Stimulated activated CD4-positive, alpha-beta T cell treated with anti-CD3 and anti-CD28 coated beads, TNF-alpha, amount 100 ng/mL, for 1 hour (primary cell): ENCODE measurements around the gene QSOX2.
"Not testable (repeated sequence)": the region's sequence is repeated elsewhere in the genome, so short reads cannot be mapped to it uniquely, and the experiment has no call there.

Experiments used
- DNase-seq, 3 donors: peaks; one replicate each; pipeline ENCODE4 v3.0.0-alpha.2; 2020; ENCODE audit warnings: low read depth in 3 of 3, low spot score in 1 of 3

The QSOX2 gene

DNA sequence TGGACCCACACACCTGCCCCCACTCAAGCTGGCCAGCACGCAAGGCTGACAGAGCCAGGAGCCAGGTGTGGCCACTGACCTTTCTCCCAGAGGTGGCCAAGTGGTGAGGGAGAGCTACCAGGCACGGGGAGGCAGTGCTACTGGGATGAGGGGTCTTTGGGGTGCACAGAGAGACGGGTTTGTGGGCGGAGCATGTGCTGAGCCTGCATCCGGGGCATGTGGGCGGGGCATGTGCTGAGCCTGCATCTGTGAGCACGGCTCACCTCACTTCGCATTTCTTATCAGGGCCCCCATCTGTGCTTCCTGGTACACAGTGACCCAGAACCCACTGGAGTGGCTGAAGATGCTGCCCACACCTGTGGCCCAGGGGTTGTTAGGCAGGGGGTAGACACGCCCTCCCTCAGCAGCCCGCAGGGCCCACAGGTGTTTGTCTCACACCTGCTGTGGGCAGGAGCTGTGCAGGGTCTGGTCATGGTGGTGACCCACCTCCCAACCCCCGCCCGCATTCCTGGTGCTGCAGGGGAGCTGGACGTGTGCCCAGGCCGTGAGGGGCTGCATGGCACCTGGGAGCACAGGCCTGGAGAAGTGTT is 36.8 kb upstream of the QSOX2 start:
- no peak for DNase-seq

DNA sequence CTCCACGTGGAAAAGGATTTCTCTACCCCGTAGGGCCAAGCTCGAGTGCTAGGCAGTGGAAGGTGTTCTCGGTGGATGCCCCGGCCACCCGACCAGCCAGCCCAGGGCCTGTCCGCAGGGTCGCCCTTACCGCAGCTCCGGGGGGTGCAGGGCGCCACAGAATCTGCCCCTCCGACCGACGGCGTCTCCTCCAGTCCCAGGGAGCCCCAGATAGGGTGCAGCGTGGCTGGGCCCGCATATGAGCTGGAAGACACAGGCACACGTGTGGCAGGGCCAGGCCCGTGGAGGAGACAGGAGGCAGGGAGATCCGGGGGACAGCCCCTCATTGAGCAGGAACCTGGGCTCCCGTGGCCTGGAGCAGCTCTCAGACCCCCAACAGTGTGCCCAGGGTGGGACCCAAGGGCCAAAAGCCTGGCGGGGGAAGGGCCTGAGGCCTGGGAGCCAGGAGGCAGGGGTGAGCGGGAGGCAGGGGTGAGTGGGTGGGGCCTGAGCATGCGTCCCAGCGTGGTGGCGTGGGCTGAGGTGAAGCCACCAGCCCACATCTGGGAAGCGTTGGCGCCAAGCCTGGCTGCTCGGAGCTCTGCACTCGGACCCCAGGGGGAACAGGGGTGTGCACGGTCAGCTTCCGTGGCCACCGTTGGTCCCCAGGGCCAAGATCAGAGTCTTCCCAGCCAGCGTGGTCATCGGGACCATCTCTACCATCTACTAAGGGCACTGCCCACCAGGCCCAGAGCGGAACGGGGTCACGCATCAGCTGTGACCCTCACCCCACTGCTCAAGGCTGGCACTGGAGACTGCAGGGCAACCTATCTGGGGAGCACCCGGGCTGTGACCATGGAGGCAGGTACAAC is 36.0 kb upstream of the QSOX2 start:
- DNase-seq, result no peak

DNA sequence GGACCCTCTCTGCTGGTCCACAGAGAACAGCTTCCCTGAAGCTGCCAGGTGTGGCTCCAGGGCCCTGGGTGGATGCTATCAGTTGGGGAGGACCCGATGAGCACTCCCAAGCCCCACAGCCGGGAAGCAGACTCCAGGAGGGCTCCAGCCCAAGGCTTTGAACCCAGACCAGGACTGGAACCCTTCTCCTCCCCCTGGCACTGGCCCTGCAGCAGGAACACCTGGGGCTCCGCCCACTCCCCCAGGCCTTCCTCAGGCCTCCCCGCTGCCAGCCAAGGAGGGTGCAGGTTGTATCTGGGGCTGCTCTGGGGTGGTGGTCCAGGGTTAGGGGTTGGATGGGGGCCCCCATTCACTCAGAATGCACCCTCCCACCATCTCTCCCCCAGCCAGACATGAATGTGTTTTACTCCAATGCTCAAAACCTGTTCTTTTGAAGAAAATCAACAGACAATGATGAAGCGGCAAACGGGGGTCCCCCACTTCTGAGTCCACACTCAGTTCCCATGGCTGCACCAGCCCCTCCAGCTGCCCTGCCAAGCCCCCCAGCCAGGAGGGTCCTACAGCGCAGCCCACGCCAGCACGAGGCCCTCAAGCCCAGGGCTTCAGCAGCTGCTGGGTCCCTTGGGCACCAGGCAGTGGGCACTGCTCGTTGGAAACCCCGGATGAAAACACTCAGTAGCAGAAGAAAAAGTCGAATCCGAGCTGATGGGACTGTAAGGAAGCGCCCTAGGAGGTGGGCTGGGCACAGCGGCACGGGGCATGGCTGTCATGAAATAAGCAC is 35.1 kb upstream of the QSOX2 start:
- no peak for DNase-seq

DNA sequence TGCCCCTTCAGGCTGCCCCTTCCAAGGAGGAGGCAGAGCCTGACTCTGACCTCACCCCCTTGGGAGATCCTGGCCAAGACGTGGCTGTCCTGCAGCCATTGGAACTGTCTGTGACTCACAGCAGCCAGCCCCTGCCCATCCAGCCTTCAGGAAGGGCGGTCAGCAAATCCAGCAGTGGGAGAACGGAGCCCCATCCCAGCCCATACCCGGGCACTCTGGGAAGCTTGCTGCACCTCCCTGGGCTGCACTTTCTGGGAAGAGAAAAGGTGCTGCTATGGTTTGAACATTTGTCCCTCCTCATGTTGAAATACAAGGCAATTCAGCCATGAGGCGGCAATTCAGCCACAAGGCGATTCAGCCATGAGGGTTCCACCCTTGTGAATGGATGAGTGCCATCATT is 33.9 kb upstream of the QSOX2 start:
- no peak for DNase-seq

DNA sequence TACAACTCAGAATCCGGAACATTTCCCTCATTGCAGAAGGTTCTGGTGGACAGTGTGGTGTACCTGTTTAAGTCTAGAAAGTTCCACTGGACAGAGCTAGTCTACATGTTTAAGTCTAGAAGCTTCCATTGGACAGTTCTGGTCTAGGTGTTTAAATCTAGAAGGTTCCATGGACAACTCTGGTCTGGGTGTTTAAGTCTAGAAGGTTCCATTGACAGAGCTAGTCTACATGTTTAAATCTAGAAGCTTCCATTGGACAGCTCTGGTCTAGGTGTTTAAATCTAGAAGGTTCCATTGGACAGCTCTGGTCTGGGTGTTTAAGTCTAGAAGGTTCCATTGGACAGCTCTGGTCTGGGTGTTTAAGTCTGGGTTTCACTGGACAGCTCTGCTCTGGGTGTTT is 33.3 kb upstream of the QSOX2 start:
- DNase-seq, result no peak

DNA sequence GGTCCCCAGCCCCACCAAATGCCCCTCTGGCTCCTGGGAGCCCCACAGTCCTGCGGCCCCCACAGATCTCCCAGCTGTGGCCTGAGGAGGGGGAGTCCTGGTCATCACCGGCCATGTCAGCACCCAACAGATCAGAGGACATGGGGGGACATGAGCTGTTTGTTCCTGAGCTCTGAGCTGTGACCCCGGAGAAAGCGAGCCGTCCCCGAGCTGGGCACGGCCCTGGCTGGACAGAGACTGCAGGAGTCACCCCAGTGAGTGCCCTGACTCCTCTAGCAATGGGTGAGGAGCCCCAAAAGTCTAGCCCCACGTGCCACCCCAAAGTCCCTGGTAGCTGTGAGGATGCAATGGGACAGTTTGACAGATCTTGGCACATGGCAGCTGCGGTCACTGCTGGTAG is 32.6 kb upstream of the QSOX2 start:
- no peak for DNase-seq

DNA sequence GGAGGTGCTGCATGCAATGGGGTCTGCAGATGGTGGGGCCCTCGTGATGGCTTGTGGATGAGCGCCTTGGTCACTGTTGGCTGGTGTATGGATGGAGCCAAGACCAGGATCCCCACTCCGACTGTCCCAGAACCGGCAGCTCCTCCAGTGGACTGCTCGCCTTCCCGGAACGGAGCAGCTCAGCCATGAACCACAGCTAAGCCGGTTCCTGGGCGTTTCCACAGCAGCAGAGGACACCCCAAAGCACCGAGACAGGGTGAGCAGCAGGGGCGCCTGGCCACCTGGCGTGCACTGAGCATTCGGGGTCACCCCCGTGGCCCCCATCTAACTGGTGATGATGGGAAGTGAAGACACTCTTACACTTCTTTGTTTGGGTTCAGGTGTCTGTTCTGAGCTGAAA is 32.1 kb upstream of the QSOX2 start:
- no peak for DNase-seq

DNA sequence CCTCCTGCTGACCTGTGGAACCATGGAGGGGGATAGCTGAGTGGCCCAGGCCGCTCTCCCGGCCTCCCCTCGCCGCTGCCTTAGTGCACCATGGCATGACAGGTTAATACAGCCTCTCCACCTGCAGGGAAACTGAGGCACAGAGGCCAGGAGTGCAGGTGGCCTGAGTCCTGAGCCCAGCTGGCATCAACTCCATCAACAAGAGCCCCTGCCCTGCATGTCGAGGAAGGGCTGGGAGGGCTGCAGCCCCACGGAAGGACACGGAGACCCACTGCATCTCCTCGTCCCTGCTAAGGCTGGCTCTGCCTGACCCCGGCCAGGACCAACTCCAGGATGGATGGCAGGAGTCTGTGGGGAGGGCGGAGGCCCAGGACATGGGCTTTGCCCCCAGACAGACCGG is 31.1 kb upstream of the QSOX2 start:
- no peak for DNase-seq

DNA sequence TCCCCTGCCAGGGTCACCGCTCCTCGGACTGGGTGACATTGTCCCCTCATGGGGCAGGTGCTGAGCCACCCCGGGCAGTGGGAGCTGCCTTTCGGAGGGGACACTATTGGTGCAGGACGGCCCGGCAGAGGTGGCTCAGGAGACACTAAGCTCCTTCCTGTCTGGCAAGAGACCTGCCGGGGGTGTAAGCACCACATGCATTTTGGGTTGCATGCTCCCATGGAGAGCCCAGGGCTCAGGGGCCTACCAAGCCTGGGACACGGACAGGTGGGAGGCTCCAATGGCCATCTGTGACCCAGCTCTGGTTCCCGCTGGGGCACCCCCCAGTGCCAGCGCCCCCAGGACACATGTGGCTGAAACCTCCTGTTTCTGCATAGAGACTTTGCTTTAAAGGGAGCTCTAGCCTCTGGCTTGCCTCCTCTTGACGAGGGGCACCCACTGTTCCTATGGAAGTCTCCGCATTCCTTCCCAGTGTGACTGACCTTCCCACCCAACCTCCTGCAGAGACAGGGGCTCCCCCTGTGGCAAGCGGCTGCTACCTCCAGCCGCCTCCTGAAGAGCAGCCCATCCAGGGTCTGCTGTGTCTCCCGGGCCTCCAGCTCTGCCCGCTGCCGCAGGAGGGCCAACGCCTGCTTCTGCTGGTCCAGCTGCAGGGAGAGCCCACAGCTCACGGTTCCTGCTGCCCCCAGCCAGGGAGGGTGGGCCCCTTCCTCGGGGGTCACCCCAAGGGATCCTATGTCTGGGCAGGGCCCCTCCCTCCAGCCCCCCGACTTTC is 30.2 kb upstream of the QSOX2 start:
- no peak for DNase-seq

DNA sequence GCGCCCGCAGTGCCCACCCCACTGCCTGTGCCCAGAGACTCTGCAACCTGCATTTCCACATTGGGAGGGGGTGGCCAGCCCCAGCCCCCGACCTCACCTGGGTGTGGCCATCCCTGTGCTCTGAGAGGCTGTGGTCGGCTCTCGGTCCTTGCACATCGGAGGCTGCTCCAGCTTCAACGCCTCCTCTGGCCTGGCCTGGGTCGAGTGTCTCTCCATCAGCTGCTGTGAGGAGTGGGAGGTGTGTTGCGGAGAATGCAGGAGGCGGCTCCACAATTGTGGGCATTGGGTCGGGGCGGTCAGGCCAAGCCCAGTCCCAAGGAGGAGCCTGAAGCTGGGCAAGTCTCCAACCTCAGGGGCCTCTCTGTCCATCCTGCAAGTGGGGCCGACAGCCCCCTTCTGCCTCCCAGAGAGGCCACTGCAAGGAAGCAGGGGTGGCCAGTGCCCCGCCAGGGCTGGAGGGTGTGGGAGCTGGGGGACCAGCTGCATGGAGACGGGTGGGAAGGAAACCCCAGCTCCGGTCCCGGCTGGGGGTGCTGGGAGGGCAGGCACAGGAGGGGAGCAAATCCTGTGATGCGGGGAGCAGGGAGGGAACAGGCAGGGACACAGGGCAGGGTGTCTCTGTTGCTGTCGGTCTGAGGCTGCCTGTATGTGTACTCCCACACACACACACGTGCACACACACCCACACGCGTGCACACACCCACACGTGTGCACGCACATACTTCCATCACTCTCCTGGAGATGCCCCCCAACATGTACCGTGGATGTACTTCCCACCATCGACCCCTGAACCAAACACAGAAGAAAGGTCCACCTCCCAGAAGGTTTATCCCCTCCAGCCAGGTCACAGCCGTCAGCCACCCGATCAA is 29.4 kb upstream of the QSOX2 start:
- DNase-seq, result no peak

DNA sequence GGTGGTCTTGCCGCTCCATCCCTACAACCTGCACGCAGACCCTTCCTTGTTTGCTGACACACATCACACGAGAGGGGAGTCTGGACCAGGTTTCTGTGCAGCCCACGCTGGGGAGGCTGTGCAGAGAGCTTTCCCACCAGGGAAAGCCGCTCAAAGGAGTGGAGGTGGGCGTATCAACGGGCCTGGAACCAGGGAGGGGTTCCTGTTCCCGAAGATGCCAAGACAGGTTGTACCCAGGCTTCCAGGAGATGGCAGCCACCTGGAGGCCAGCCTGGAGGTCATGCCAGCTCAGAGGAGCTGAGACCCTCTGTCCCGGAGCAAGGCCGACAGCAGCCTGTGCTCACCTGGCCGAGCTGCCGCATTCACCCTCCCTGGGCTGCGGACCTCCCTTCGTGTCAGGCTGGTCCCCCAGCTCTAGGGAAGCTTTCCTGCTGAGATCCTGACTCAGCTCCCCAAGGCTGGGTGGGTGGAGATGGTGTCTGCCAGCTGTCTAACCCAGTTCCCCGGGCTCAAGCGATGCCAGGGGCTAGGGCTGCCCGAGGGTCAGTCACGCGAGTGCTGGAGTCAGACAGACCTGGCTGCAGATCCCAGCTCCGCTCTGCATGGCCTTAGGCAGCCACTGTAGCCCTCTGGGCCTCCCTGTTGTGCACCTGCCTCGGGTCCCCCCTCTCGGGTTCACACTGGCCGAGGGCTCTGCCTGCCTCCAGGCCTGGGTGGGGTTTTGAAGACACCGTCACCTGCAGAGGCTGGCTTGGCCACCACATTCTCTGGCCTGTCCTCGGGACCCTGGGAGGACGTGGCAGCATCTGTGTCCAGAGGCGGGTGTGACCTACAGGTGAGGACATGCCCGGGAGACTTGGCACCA is 28.5 kb upstream of the QSOX2 start:
- DNase-seq, result no peak

DNA sequence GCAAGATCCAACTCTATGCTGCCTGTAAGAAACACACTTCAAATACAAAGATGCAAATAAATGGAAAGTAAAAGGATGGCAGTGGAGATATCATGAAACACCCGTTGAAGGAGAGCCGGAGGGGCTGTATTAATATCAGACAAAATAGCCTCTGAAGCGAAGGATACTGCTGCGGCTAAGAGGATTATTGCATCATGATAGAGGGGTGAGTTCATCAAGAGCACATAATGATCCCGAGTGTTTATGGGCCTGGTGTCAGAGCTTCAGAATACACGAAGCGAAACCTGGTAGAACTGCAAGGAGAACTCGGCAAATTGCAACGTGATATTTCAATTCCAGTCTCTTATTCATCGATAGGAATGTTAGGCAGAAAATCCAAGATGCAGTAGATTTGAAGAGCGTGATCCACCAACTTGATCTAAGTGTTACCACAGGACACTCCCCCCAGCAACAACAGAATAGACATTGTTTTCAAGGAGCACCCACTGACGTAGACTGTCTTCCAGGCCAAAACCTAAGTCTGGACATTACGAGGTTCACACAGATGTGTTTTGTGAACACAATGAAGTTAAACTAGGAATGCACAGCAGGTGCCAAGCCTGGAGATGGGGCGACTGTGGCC is 27.7 kb upstream of the QSOX2 start:
- no peak for DNase-seq

DNA sequence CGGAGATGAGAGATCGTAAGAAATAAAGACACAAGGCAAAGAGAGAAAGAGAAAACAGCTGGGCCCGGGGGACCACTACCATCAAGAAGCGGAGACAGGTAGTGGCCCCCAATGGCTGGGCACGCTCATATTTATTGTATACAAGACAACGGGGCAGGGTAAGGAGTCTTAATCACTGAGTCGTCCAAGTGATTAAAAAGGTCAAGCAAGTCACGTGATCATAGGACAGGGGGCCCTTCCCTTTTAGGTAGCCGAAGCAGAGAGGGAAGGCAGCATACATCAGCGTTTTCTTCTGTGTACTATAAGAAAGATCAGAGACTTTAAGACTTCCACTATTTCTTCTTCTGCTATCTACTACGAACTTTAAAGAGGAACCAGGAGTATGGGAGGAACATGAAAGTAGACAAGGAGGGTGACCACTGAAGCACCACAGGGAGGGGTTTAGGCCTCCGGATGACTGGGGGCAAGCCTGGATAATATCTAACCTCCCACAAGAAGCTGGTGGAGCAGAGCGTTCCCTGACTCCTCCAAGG is 24.6 kb upstream of the QSOX2 start:
- no peak for DNase-seq

DNA sequence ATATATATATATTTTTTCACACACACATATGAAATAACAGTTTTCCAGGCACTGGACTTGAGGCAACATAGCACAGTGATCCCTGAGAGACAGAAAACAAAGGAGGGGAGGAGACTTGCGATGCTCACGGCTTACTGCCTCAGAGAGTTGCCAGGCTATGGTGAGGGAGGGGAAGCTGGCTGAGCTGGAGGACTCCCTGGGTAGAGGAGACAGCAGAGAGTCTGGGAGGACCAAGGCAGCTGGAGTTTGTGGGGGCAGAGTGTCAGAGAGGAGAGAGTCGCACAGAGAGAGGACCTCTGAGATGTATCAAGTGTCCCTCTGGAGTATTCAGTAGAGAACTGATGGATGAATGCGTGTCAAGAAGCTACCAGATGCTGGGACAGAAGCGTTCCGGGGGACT is 23.1 kb upstream of the QSOX2 start:
- DNase-seq, result no peak

DNA sequence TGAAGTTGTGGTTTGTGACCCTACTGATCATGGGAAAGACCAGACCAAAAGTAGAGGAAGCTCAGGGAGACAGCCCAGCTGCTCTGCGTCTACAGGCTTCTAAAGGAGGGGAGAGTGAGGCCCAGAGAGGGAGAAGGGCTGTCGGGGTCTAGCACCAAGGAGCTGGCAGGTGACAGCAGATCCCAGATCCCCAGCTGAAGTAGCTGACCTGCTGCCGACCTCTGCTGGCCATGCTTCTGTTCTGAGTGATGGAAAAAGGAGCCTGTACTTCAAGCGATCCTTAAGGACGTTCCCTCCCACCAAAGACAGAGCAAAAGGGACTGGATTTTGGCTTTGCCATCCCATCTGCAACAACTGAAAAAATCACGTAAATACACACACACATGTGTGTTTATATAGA is 22.7 kb upstream of the QSOX2 start:
- no peak for DNase-seq

DNA sequence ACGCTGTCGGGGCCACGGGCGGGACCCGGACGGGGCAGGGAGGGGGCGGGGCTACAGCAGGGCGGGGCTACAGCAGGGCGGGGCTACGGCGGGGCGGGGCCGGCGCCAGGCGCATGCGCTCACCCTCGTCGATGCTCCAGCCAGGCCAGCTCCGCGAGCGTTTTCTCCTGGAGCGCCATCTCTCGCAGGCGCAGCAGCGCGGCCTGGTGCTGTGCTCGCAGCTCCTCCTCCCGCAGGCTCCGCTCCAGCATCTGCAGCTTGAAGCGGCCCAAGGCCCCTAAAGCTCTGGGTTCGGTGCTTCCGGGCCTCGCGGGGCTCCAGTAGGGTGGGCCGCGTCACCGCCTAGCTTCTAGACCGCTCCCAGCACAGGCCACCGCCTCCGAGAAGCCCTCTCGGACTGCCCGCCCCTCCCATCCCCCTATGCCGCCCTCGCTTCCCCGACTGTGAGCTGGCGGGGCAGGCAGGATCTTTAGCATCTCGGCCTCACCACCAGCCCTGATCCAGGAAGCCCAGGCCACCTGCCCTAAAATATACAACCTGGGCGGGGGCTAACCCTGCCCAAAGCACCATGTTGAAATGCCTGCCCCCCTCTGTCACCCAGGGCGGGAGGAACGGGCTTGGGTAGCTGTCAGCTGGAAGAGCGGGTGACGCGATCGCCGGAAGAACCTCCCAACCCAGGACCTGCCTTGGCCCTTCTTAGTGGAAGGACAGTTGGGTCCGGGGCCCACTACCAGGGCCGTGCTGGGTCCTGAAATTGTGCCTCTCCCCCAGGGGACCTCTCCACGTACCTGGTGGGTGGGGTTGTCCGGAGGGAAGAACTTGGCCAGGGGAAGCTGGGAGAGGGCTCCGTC is 21.9 kb upstream of the QSOX2 start:
- DNase-seq, result peak; percentile 62 to 84 (median 82)

DNA sequence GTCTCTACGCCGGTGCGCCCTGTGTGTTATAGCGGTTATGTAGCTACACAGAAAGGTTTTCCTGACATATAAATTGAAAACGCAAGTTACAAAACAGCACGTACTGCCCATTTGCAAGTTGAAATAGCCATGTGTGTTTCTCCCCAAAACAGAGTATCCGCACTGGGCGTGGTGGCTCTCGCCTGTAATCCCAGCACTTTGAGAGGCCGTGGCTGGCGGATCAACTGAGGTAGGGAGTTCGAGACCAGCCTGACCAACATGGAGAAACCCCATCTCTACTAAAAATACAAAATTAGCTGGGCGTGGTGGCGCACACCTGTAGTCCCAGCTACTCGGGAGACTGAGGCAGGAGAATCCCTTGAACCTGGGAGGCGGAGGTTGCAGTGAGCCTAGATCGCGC is 21.0 kb upstream of the QSOX2 start:
- DNase-seq, result not testable (repeated sequence)
